NCI-H1436 treated with DMSO at 0.1 percent for 48 hours (cell line): ENCODE results near the gene CRABP1.

Experiments
- DNase-seq: peaks from one replicate; lab custom pipeline; 2025; lab: John Stamatoyannopoulos, UW

CRABP1 gene

DNA sequence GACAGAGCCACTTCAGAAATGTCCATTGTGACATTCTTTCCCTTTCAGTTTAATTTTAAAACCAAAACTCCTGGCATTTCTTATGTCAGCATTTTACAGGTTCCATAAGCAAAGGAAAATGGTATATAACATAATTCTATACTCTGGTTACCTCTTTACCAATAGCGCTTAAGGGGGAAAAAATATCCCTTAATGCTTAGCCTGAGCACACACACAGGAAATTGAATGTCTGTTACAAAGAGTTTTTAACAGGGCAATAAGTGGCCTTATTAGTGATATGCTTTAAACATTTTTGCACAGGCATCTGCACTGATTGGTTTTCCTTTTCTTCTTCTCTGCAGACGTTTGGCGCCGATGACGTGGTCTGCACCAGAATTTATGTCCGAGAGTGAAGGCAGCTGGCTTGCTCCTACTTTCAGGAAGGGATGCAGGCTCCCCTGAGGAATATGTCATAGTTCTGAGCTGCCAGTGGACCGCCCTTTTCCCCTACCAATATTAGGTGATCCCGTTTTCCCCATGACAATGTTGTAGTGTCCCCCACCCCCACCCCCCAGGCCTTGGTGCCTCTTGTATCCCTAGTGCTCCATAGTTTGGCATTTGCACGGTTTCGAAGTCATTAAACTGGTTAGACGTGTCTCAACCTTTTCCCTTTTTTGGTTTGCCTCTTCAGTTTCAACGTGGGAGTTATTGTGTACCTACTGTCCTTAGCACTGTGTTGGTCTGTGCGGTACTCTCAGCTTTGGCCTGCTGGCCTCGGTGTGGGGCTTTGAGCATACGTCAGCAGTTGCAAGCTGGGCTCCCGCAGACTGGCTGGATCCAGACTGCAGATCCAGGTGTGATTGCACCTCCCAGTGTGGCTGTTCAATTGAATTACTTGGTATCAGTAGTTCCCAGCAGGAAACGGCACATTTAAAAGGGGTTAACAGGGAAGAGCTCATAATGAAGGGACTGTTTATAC is 7.7 kb downstream of the CRABP1 start:
- DNase-seq, result no peak

DNA sequence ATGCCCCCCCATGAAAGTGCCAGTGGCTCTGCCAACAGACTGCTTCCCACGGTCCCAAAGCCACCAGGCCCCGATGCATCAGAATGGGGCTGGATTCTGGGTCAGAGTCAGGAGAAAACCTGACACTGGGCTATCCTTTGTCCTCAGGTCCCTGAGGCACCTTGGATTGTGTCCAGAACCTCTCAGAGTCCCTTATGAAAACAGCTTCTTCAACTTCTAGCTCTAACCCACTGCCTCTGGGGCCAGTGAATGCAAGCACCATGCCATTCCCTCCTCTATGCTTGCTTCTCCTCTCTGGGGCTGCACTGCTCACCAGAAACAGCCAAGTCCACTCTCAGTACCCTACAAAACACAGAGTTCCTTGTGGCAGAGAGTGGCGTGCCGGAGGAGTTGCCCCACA is 9.9 kb downstream of the CRABP1 start:
- DNase-seq, result no peak

DNA sequence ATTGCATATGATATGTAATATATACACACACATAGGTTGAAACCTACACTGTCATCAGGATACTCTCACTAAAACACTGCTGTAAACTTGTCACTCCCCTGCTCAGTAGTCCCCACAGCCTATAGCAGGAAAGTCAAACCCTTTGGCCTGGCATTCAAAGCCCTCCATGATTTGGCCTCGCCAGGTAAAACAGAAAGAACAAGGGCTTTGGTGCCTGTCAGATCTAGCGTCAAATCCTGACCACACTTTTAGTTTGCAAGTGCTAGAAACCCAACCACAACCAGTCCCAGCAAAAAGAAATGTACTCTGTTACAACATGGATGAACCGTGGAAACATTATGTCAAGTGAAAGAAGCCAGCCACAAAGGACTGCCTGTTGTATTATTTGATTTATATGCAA is 11.4 kb downstream of the CRABP1 start:
- no peak for DNase-seq

DNA sequence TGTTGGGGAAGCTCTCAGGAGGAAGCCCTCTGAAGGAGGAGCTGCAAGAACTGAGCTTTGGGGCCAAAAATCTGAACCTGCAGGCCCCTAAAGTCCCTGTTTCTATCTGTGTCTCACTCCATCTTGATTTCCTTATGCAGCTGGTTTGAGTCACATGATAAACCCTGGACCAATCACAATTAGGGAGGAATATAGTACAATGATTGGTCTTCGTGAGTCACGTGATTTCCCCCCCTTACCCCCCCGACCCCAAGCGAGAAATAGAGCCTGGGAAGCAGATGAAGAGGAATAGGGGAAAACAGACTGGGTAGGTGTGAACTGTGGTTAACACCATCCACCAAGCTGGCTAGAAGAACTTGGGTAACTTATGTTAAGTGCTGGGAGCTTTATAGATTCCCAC is 12.9 kb downstream of the CRABP1 start:
- DNase-seq, result no peak

DNA sequence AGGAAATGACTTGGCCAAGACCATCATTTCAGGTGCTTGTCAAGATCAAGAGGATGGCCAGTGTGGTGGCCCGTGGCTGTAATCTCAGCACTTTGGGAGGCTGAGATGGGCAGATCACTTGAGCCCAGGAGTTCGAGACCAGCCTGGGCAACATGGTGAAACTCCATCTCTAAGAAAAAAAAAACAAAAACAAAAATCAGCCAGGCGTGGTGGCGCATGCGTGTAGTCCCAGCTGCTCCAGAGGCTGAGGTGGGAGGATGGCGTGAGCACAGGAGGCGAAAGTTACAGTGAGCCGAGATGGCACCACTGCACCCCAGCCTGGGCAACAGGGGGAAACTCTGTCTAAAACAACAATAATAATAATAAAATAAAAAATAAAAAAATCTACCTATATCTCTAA is 15.0 kb downstream of the CRABP1 start:
- DNase-seq, result no peak

DNA sequence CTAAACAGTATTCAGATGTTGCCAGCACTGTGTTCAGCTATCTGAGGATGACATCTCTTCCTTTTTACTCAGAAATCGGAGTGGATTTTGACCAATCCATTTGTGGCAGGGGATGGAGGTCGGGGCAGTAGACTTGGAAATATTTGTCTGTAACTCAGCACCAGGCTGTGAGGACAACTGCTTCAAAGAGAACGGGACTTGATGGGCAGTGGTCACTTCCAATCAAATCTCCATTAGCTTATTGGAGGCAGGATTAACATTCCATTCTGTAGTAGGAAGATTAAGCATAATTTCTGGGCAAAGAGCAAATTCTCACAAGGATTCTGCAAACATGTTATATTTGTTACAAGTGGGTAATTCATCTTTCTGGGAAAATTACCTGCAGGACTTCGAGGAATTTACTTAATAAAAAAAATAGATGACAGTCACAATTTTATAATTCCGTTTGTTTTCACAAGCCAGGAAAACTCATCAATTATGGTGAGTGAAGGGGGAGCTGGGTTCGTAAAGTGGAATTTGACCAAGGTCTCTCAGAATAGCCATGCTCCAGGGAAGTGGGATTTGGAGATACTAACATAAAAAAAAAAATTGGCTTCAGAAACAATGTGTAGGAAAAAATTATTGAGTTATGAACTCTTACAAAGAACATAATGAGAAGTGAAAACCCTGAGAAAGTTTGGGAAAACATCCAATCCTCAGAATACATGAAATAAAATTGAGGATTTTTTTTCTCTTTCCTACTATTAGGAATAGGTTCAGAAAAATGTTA is 18.1 kb downstream of the CRABP1 start:
- no peak for DNase-seq

DNA sequence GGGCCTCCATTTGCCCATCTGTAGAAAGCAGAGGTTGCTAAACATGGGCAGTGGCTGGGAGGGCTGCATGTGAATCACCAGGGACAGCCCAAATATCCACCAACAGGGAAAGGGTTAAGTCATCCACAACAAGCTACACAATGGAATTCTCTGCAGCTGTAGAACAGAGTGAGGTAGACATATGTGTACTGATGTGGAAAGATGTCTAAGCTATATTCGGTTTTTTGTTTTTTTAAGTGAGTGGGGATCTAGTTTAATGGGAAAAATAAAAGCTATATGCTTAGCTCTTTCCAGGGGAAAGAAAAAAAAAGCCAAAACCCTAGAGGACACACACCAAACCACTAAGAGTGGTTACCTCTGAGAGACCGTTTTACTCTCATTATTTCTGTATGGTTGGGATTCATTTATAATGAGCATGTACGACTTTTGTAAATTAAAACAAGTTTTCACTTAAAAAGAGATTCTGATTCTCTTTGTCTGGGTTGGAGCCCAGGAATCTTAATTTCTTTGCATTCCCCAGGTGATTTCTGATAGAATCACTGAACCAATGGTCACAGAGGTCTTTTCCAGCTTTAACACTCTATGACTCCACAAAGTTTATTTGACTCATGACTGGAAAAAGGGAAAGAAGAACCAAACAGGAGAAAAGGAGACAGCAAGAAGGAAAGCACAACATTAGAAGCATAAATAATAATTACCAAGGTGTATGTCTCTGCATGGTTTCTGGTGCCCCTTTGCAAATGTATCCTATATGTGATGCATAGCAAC is 19.1 kb downstream of the CRABP1 start:
- no peak for DNase-seq

DNA sequence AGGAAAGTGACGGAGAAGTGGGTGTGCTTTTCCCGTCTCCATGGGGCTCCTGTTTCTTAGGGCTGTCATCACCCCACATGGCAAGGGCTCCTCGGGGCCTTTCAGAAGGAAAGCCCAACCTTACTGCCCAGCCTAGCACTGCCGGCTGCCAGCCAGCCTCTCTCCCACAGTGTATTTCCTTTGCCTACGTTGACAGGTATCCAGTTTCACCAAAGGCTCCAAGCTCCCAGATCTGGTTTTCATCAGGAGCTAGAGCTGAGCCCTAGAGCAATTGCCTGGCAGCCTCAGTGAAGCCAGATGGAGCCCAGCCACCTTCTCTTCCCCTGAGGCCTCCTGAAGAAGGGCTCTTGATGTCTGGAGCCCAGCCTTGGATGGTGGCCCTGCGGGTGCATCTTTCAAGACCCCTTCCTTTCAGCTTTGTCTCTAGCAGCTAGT is 20.2 kb downstream of the CRABP1 start:
- DNase-seq, result no peak

DNA sequence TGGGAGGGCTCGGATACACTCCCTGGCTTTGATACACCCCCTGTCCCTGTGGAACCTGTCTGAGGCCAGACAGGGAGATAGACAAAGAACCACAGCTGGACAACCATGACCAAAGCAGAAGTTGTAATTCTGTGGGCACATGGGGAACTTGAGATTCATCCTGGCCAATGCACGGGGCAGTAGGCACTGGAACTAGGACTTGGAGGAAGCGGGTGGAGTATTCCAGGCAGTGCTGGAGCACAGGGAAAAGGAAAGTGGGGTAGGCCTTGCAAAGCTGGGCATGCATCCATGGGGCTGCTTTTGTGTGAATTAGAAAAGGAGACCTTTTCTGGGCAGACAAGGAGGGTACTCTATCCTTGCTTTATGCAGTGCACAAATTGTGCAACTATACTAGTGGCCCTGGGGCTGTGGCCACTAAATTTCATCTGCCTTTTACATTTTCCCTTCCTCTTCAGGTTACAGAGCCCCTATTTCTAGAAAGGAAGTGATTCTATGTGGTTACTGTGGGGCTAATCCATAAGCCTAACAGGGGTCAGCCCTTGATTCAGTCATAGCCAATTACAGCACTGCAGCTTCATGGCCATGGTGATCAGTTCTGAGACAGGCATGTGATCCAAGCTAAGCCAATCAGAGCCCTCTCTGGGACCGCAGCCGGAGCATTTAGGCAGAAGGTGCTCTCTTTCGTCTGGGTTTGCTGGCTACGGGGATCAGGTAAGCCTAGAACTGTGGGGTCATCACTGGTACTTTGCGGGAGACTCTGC is 21.0 kb downstream of the CRABP1 start:
- DNase-seq, result no peak

DNA sequence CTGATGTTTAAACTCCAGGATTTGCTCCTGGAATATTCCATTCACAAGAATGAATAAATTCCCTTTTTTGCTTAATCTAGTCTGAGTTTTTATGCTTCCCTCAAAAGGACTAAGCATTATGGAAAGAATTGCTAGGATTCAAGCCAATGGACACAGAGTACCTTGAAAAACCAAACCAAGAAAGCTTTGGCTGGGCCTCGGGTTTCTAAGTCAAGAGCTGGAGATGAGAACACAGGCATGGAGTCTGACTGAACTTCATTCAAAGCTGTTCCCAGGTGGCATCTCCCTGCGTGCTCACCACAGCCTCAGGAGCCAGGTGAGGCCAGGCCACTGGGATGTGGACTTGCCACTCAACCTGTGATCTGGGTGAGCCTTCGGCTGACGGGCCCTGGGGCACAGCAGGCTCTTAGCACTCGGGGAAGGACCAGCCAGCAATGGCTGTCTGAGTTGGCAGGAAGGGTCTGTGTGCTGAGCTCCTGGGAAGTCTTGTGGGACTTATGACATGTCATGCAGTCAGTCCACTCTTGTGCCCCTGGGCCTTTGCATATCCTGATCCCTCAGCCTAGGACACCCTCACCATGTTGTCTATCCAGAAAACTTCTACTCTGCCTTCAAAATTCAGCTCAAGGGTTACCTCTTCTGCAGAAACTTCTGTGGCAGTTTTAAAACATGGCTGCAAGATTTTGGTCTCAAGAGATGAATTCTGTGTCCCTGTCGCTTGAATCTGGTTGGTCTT is 21.8 kb downstream of the CRABP1 start:
- no peak for DNase-seq

DNA sequence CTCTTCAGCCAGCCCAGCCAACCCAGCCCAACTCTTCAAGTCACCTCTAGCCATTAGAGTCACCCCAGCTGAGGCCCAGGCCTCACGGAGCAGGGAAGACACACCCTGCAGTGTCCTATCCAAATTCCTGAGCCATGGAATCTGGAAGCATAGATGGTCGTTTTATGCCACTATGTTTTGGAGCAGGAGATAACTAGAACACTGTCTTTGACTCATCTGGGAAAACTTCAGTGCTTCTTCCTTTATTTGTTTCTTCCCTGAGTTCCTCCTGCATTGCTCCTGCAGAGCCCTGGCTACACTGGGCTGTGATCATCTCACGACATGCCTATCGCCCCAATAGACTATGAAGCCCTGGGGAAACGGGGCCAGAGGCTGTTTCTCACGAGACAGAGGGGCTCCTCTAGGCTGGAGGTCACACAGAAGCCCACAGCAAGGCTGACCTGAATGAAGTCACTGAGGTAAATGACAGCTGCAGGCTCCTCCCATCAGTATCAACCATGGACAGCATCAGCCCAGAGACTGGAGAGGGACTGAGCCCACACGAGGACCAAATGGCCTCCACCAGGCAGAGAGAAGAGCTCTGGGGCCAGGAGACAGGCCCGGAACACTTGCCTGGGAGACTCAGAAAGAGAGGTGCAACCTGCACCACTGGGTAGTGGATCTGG is 22.7 kb downstream of the CRABP1 start:
- DNase-seq, result no peak

DNA sequence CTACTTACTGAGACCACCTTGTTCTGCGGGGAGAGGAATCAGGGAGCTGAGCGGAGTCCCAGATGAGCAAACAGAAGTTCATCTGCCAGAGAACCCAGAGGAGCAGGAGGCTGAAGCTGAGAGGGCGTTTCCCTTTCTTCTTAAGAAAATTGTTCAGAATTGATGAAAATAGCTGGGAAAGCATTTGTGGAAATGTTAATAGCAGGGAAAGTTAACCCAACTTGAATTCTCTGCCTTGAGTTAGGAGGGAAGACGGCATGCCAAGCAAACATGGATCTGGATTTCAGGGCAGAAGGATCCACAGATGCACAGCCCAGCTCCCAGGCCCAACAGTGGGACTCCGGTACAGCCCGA is 23.2 kb downstream of the CRABP1 start:
- DNase-seq, result no peak

DNA sequence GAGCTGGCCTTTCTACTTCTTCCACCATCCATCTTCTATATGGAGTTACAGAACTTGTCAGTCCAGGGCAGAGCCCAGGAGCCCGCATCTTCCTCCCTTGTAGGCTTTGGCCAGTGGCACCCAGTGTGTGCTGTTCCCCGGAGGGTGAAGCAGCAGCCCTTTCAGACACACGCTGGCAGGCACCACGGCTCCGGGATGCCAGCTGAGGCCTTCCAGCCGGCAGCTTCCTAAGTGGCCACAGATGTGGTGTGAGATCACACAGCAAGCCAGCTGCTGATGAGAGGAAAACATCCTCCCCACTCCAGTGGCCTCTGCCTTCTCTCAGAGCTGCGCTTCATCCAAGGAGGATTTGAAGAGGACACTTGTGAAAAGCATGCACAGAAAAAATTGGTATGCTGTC is 24.1 kb downstream of the CRABP1 start:
- DNase-seq, result no peak

DNA sequence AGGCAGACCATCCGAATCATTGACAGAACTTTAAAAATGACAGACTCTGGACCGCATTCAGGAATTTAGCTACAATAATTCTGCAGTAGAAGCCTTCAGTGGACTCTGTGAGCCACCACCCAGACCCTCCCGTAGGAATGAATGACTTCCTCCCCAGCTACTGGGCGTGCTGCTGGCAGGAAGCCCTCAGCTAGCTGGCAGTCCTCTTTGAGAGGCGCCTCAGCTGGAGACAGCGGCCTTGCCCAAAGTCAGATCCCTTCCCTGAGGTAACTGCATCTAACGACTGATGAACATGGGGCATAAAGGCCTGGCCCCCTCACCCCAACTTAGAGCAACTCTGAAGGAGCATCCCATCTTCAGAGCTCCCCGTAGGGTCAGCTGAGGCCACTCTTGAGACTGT is 25.8 kb downstream of the CRABP1 start:
- DNase-seq, result no peak

DNA sequence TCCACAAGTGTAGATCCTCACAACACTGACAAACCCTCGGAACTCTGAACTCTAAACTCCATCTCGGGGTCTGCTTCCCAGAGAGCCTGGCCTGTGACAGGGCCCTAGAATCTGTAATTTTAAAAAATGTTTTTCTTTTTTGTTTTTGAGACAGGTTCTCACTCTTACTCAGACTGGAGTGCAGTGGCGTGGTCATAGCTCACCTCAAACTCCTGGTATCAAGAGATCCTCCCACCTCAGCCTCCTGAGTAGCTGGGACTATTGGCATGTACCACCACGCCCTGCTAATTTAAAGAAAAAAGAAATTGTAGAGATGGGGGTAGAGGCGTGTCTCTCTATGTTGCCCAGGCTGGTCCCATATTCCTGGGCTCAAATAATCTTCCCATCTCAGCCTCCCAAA is 26.2 kb downstream of the CRABP1 start:
- DNase-seq, result no peak

DNA sequence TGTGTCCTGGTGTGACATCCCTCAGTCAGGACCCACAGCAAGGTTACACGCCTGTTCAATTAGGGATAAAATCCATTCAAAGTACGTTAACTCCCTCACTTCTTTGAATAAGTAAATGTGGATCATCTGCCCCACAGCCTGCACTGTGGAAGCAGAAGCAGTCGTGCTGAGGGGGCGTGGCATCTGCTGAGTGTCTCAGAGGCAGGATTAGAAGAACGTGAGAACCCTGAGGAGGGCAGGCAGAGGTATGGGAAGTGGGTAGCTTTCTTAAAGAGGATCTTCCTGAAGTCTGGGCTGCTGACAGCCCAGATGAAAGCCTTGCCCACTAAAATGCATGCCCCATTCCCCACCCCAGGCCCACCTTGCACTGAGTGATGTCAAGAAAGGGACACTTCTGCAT is 28.5 kb downstream of the CRABP1 start:
- no peak for DNase-seq

DNA sequence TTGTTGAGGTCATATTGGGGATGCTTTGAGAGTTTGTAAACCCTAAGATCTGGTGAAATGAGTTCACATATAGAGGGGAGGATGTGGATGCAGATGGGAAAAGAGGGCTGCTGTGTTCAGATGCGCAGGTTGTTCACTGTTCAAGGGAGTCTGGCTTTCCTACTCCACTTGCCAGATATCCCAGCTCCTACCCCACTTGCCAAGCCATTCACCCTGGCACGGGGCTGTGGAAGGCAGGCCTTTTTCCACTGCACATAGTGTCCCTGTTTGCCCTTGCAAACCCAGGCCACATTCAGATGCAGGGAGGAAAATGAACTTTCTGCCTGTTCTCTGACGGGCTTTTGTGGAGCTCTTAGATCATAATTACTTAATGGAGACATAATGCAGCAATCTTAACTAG is 29.0 kb downstream of the CRABP1 start:
- no peak for DNase-seq

DNA sequence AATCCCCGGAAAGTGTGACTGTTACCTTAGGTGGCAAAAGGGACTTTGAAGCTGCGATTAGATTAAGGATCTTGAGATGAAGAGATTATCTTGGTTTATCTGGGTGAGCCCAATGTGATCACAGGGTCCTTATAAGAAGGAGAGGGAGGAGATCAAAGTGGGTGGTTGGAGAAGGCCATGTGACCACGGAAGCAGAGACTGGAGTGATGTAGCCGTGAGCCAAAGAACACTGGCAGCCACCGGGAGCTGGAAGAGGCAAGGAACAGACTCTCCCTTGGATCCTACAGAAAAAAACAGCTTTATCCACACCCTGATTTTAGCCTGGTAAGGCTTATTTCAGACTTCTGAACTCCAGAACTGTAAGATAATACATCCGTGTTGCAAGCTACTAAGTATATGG is 29.9 kb downstream of the CRABP1 start:
- DNase-seq, result no peak

DNA sequence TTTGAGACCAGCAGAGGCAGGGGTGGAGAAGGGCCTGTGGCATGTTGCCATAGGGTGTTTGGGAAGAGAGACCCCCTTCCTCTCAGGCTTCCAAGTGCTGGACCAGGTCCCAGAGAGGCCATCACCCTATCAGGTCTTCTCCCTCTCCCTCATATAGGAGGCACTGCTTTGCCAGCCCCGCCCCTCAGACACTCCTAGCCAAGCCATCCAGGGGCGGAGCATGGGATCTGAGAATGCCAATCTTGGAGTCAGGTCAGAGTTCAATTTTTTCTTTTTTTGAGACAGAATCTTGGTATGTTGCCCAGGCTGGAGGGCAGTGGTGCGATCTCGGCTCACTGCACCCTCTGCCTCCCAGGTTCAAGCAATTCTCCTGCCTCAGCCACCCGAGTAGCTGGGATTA is 32.7 kb downstream of the CRABP1 start:
- DNase-seq, result no peak
